Stomach (tissue), 9 donors: ENCODE measurements around the gene FAAP100. TPM values are rescaled to one million over a fixed set of nuclear protein-coding genes. Genes with fewer than 3 reads are reported as not detected.

ENCODE experiments used
- DNase-seq, 2 donors: peaks; one replicate each; pipeline versions ENCODE4 v3.0.0 to v3.0.0-alpha.2; 2013 to 2019
- H3K27ac ChIP-seq, 5 donors: fragments of 200-600 bp in 4 of 5; sonication (generic) in 4 of 5; one replicate each; pipeline ENCODE4 v1.5.1; 2013 to 2019; ENCODE audit warnings: mild to moderate bottlenecking in 1 of 5, moderate library complexity in 1 of 5
- H3K27me3 ChIP-seq, 3 donors: fragments of 200-600 bp; sonication (generic); one replicate each; pipeline ENCODE4 v1.5.1; 2017 to 2019; ENCODE audit warnings: mixed run types in 1 of 3
- H3K36me3 ChIP-seq, 4 donors: fragments of 200-600 bp; sonication (generic); 1 replicate in 3 of 4; 2 replicates in 1 of 4; pipeline ENCODE4 v1.5.1; 2016 to 2019
- H3K4me1 ChIP-seq, 4 donors: fragments of 200-600 bp; sonication (generic); one replicate each; pipeline ENCODE4 v1.5.1; 2016 to 2019
- H3K4me3 ChIP-seq, 4 donors: fragments of 200-600 bp; sonication (generic) in 3 of 4; one replicate each; pipeline ENCODE4 v1.5.1; 2016 to 2019; ENCODE audit warnings: mild to moderate bottlenecking in 1 of 4
- H3K9me3 ChIP-seq, 4 donors: fragments of 200-600 bp; sonication (generic); one replicate each; pipeline ENCODE4 v1.5.1; 2016 to 2019
- CTCF ChIP-seq, 7 experiments: fragments of 450-650 bp in 4 of 7; fragments of 200-600 bp in 3 of 7; sonication (generic) in 3 of 7; IDR thresholded peaks; one replicate each; pipeline ENCODE4 v1.5.1; 2016 to 2019; ENCODE audit warnings: antibody characterized with exemption in 7 of 7, control low read depth in 2 of 7, mild to moderate bottlenecking in 1 of 7
- EP300 ChIP-seq: sonication (generic); formaldehyde crosslinking; IDR thresholded peaks from one replicate; pipeline ENCODE4 v1.6.1; 2017; ENCODE audit warnings: antibody characterized with exemption
- POLR2A ChIP-seq, 4 donors: fragments of 450-650 bp; IDR thresholded peaks; one replicate each; pipeline ENCODE4 v1.6.1; 2016; ENCODE audit warnings: antibody characterized with exemption in 4 of 4, control low read depth in 2 of 4, mild to moderate bottlenecking in 1 of 4, moderate library complexity in 1 of 4
- POLR2AphosphoS5 ChIP-seq, 3 donors: sonication (generic); formaldehyde crosslinking; IDR thresholded peaks; one replicate each; pipeline ENCODE4 v1.6.1; 2016; ENCODE audit warnings: antibody characterized with exemption in 3 of 3
- WGBS, 5 donors: extraction: QIAGEN DNeasy Blood & Tissue Kit in 3 of 5; methylation state at CpG; one replicate each; pipeline versions ENCODE4 v1.1.5 to v1.1.7; 2013 to 2018; 5-methylcytosine and 5-hydroxymethylcytosine counted together
- intact Hi-C: fragments of 100-400 bp; cut with DNase I; formaldehyde crosslinking; loops from one replicate; pipeline ENCODE4 v1.15.1; 2023; ENCODE audit warnings: low total_unique reads
- polyA plus RNA-seq, 3 donors: library from polyadenylated mRNA; stranded (reverse); fragments of 200-250 nt; gene quantifications; one replicate each; pipeline ENCODE4 v1.2.3, GENCODE V29; 2013
- total RNA-seq, 5 donors: library from RNA; depleted of rRNA; stranded (reverse); fragments of >200 nt; gene quantifications; one replicate each; pipeline versions ENCODE4 v1.1.0 to v1.2.3, GENCODE V29; 2014 to 2016
- donor health status: healthy with polysubstance abuse.
- donor health status: Bipolar disorder and iron deficiency.
- donor health status: healthy.

Gene FAAP100
- total and polyA plus RNA-seq, 8 donors: 11.9 to 130 (median 24.3) TPM

GRCh38 chr17:81526662-81527571 lies 25.2 kb downstream of the FAAP100 start:
- no peak for TF ChIP-seq EP300
- TF ChIP-seq POLR2A (IDR thresholded peaks at IDR 0.05): no peak
- no peak for TF ChIP-seq POLR2AphosphoS5 (IDR thresholded peaks at IDR 0.05)
- TF ChIP-seq CTCF (IDR thresholded peaks at IDR 0.05): no peak
- WGBS, 5 donors: 79 to 86% (median 83%) methylated on average over 19 to 21 of the region's 21 CpGs
- Histone ChIP-seq H3K4me1 (peaks cover 6 to 28% (median 25%) of the 10 kb centered on the region in 4 donors), H3K27ac (peak overlapping the region in 1 of 5 donors; percentile 30), H3K36me3 (no peaks in the 10 kb centered on the region), H3K4me3 (no peak overlapping the region), H3K27me3 (peaks cover 16 to 73% (median 40%) of the 10 kb centered on the region in 3 donors), H3K9me3 (no peaks in the 10 kb centered on the region)
- no peak for DNase-seq
- intact Hi-C loops: no loop called here

- WGBS, 5 donors: 76 to 89% (median 86%) methylated on average over 8 of the region's 8 CpGs
- no peaks in the 10 kb centered on the region for H3K9me3 ChIP-seq
- no peak overlapping the region for H3K27ac ChIP-seq
- peaks cover 16 to 73% (median 40%) of the 10 kb centered on the region in 3 donors for H3K27me3 ChIP-seq
- peaks cover 8 to 33% (median 31%) of the 10 kb centered on the region in 4 donors for H3K4me1 ChIP-seq
- TF ChIP-seq POLR2A (IDR thresholded peaks at IDR 0.05): no peak
- no peak for TF ChIP-seq EP300
- TF ChIP-seq CTCF (IDR thresholded peaks at IDR 0.05): no peak
- no peak for TF ChIP-seq POLR2AphosphoS5 (IDR thresholded peaks at IDR 0.05)
- H3K36me3 ChIP-seq: no peaks in the 10 kb centered on the region
- no peak overlapping the region for H3K4me3 ChIP-seq
- intact Hi-C loops: no loop called here
- no peak for DNase-seq
These were observed 27.3 kb downstream of the FAAP100 start for GRCh38 chr17:81524865-81525159.

GRCh38 chr17:81524039-81524864 lies 27.9 kb downstream of the FAAP100 start:
- TF ChIP-seq CTCF (IDR thresholded peaks at IDR 0.05) (no peak), EP300 (no peak), POLR2AphosphoS5 (IDR thresholded peaks at IDR 0.05) (no peak), POLR2A (IDR thresholded peaks at IDR 0.05) (no peak)
- peaks cover 14 to 39% (median 37%) of the 10 kb centered on the region in 4 donors for H3K4me1 ChIP-seq
- DNase-seq: no peak
- no peak overlapping the region for H3K4me3 ChIP-seq
- no peak overlapping the region for H3K27ac ChIP-seq
- peaks cover 16 to 69% (median 40%) of the 10 kb centered on the region in 3 donors for H3K27me3 ChIP-seq
- H3K36me3 ChIP-seq: no peaks in the 10 kb centered on the region
- intact Hi-C loops: no loop called here
- H3K9me3 ChIP-seq: no peaks in the 10 kb centered on the region
- 59 to 79% (median 69%) methylated on average over 5 to 18 of the region's 18 CpGs for WGBS, 5 donors

GRCh38 chr17:81523402-81524038 lies 28.6 kb downstream of the FAAP100 start:
- Histone ChIP-seq H3K36me3 (no peaks in the 10 kb centered on the region), H3K9me3 (no peaks in the 10 kb centered on the region), H3K27me3 (peaks cover 13 to 62% (median 40%) of the 10 kb centered on the region in 3 donors), H3K4me1 (peaks cover 19 to 46% (median 44%) of the 10 kb centered on the region in 4 donors), H3K4me3 (no peak overlapping the region), H3K27ac (no peak overlapping the region)
- TF ChIP-seq EP300 (no peak), POLR2AphosphoS5 (IDR thresholded peaks at IDR 0.05) (no peak), POLR2A (IDR thresholded peaks at IDR 0.05) (no peak), CTCF (IDR thresholded peaks at IDR 0.05) (no peak)
- intact Hi-C loops: no loop called here
- WGBS, 5 donors: 17 to 32% (median 21%) methylated on average over 8 to 17 of the region's 17 CpGs
- DNase-seq: peak; percentile 74 to 78
